PFSK-1 (cell line): ENCODE measurements around the gene KCNQ5.

ENCODE experiments used
- POLR2AphosphoS5 ChIP-seq: IDR thresholded peaks from 2 replicates; pipeline ENCODE4 v1.6.1; 2012; ENCODE audit warnings: low read depth, mild to moderate bottlenecking, control low read depth, low read length, moderate library complexity
- REST ChIP-seq, 2 experiments: IDR thresholded peaks; 2 replicates each; pipeline versions ENCODE4 v1.6.1 to v1.8.0; 2011 to 2012; ENCODE audit warnings: low read depth in 2 of 2, low read length in 2 of 2, control low read depth in 1 of 2, inconsistent platforms in 1 of 2, mild to moderate bottlenecking in 1 of 2, moderate library complexity in 1 of 2; ENCODE audit not compliant: insufficient read depth in 1 of 2
- SIN3A ChIP-seq: IDR thresholded peaks from 2 replicates; pipeline ENCODE4 v1.6.1; 2012; ENCODE audit warnings: mild to moderate bottlenecking, low read length, moderate library complexity, borderline replicate concordance; ENCODE audit not compliant: insufficient read depth
- TAF1 ChIP-seq: IDR thresholded peaks from 2 replicates; pipeline ENCODE4 v1.6.1; 2012; ENCODE audit warnings: low read length, control low read depth, borderline replicate concordance; ENCODE audit not compliant: insufficient read depth

- TF ChIP-seq POLR2AphosphoS5 (no peak), REST (IDR thresholded peaks at IDR 0.05; ENCODE audit: insufficient read depth in 1 of 2, low read depth in 2 of 2, low read length in 2 of 2) (no peak), TAF1 (no peak), SIN3A (no peak)
These were observed 4.1 kb upstream of the KCNQ5 start for GRCh38 chr6:72617721-72618120.
